ENCODE data around the gene NDUFB5. TPM values are rescaled to one million over a fixed set of nuclear protein-coding genes. Genes with fewer than 3 reads are reported as not detected.
A peak's percentile ranks its signal among the peaks of the same experiment; 100 is the strongest.

Gene NDUFB5
- total RNA-seq, 2 donors from 2014 or later: 244 to 250 TPM

DNA sequence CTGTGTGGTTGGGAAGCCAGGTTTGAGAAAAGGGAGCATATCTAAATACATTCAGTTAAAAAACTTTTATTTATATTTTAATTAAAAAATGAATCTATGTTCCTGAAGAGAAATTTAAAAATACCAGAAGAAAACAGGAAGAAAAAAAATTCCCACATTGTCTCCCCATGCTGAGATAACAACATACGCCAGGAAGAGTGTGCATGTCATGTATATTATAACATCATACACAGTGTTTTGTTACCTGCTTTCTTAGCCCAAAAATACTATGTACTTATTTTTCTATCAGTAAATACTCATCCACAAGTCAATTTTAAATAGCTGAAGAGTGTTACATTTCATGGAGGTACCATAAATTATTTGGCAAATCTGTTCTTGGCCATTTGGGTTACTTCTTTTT is 66.7 kb downstream of the NDUFB5 start:
- ATAC-seq: no peak
- intact Hi-C loops (cut with DNase I): no loop called here
- DNase-seq: no peak

DNA sequence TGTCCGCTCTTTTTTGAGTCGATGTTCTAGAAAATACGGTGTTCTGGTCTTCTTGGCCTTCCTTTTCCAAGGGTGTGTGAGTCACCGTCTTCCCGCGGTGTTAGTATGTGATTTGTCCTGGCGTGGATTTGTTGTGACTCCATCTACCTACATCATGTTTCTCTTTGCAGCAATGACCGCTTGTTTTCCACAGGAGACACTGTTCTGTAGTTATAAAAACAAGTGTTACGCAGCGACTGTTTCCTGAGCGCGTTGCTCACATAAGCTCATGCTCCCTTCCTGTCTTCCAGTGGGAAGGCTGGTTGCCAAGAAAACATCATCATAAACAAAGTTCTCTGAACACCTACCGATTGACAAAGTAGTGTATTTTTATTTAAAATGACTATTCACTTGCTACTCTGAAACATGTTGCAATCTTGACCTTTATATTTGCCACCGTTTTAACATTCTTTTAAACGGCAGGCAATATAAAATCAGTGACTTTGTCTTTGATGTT is 67.2 kb downstream of the NDUFB5 start:
- intact Hi-C loops (cut with DNase I): no loop called here
- DNase-seq: peak; percentile 29
- ATAC-seq: peak; percentile 31 to 36

DNA sequence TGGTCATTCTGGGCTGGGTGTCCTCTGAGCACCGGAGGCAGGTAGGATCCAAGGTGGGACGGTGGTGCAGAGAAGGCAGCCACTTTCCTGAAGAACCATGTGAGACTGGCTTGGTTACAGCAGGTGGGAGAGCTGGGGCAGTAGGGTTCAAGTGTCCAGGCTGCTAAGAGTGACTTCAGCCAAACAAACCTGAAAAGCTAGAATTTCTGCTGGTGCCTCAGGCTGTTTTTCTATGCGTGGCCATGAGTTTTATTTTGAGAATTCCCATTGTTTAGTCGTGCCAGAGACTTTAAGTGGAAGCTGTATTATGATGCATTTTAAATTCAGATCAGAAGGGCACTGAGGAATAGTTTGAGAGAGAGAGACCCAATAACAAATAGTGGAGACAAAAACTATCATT is 68.3 kb downstream of the NDUFB5 start:
- no peak for DNase-seq
- intact Hi-C loops (cut with DNase I): no loop called here
- ATAC-seq: no peak

DNA sequence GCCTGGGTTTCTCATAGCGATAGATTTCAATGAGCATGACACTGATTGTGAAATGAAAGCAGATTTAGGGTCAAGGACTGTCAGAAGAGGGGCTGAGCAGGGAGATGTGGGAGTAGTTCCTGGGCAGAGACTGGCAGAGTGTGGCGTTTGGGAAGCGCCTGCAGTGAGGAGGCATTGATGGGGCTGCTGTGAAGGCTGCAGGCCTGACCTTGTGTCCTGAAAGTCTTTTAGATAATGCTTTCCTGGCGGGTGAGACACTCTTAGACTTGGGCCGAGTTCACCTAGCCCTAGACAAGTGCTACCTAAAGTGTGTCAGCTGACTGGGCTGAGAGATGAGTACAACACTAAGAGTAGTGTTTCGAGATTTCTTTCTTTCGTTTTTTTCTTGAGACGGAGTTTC is 68.9 kb downstream of the NDUFB5 start:
- intact Hi-C loops (cut with DNase I): no loop called here
- DNase-seq: no peak
- peak; percentile 31 to 44 for ATAC-seq

DNA sequence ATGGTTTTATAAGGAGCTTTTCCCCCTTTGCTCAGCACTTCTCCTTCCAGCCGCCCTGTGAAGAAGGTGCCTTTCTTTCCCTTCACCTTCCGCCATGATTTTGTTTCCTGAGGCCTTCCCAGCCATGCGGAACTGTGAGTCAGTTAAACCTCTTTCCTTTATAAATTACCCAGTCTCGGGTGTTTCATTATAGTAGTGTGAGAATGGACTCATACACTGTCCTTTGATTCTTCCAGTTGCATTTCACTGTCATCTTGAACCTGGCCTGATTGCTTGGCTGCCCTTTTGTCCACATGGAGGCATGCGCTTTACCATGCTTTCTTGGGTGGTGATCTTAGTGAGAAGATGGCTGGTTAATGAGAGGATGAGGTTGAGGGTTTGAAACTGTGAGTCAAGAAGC is 71.5 kb downstream of the NDUFB5 start:
- intact Hi-C loops (cut with DNase I): no loop called here
- no peak for DNase-seq
- no peak for ATAC-seq

Other genes with a start within 250 kb of the NDUFB5 start
- gene GNB4, start 153.3 kb upstream of the NDUFB5 start, total RNA-seq: 10 to 100 TPM; 17.0 to 41.2 TPM
- 10 to 100 TPM; 23.1 to 27.0 TPM for gene ACTL6A, start 41.9 kb upstream of the NDUFB5 start, total RNA-seq
- 10 to 100 TPM; 34.4 to 50.5 TPM for gene MRPL47, start 156 bp upstream of the NDUFB5 start, total RNA-seq
- 10 to 100 TPM; 57.5 to 57.7 TPM for gene USP13, start 48.2 kb downstream of the NDUFB5 start, total RNA-seq

Measured in left cardiac atrium (tissue), 4 donors.